ENCODE measurements around the gene TFIP11.

Gene TFIP11

GRCh38 chr22:26476705-26477340 is 35.5 kb downstream of the TFIP11 start:
- DNase-seq: no peak
- H3K36me3 ChIP-seq (ENCODE audit: control insufficient read depth in 4 of 4, insufficient read depth in 4 of 4, low read length in 3 of 4): peaks cover 10 to 52% (median 36%) of the 10 kb centered on the region in 4 experiments
- CTCF ChIA-PET: interaction anchor here (1.2 to 1.6 kb wide), 2 partner anchors 16 to 27 kb away, joined by 3 to 5 read pairs; no protein-coding TSS in a partner anchor
- peak overlapping the region in 1 of 7 experiments; percentile 6 for H3K4me3 ChIP-seq (ENCODE audit: control insufficient read depth in 1 of 7, extremely low read depth in 1 of 7, insufficient read depth in 4 of 7, low read depth in 2 of 7, low read length in 6 of 7)
- WGBS (ENCODE audit: insufficient coverage): 90% methylated on average over 3 of the region's 4 CpGs
- H3K9me3 ChIP-seq (ENCODE audit: control extremely low read depth in 1 of 5, control insufficient read depth in 4 of 5, insufficient read depth in 2 of 5, low read depth in 1 of 5, low read length in 4 of 5): no peaks in the 10 kb centered on the region
- H3K27me3 ChIP-seq (replicated peaks in 2 of 5; ENCODE audit: control insufficient read depth in 4 of 5, insufficient read depth in 5 of 5, low read length in 4 of 5): no peaks in the 10 kb centered on the region
- POLR2A ChIA-PET: no interaction called here
- no peak overlapping the region for H3K27ac ChIP-seq (ENCODE audit: insufficient read depth in 1 of 2, low read depth in 1 of 2, low read length in 2 of 2, poor library complexity in 1 of 2, severe bottlenecking in 2 of 2)
- H3K4me1 ChIP-seq (ENCODE audit: control extremely low read depth in 1 of 4, control insufficient read depth in 4 of 4, insufficient read depth in 4 of 4, low read length in 3 of 4): peaks cover 31 to 58% (median 50%) of the 10 kb centered on the region in 4 experiments

- no peaks in the 10 kb centered on the region for H3K27me3 ChIP-seq (replicated peaks in 2 of 5; ENCODE audit: control insufficient read depth in 4 of 5, insufficient read depth in 5 of 5, low read length in 4 of 5)
- CTCF ChIA-PET: interaction anchor here (1.3 to 2.1 kb wide), 2 partner anchors 9 to 13 kb away, joined by 3 to 7 read pairs; no protein-coding TSS in a partner anchor
- peaks cover 12 to 36% (median 29%) of the 10 kb centered on the region in 4 experiments for H3K4me1 ChIP-seq (ENCODE audit: control extremely low read depth in 1 of 4, control insufficient read depth in 4 of 4, insufficient read depth in 4 of 4, low read length in 3 of 4)
- H3K27ac ChIP-seq (ENCODE audit: insufficient read depth in 1 of 2, low read depth in 1 of 2, low read length in 2 of 2, poor library complexity in 1 of 2, severe bottlenecking in 2 of 2): no peak overlapping the region
- DNase-seq: no peak
- no peak overlapping the region for H3K4me3 ChIP-seq (ENCODE audit: control insufficient read depth in 1 of 7, extremely low read depth in 1 of 7, insufficient read depth in 4 of 7, low read depth in 2 of 7, low read length in 6 of 7)
- H3K9me3 ChIP-seq (ENCODE audit: control extremely low read depth in 1 of 5, control insufficient read depth in 4 of 5, insufficient read depth in 2 of 5, low read depth in 1 of 5, low read length in 4 of 5): no peaks in the 10 kb centered on the region
- POLR2A ChIA-PET: no interaction called here
- peaks cover 19 to 68% (median 52%) of the 10 kb centered on the region in 4 experiments for H3K36me3 ChIP-seq (ENCODE audit: control insufficient read depth in 4 of 4, insufficient read depth in 4 of 4, low read length in 3 of 4)
These were observed 37.6 kb downstream of the TFIP11 start for GRCh38 chr22:26474682-26475081.

- H3K4me3 ChIP-seq (ENCODE audit: control insufficient read depth in 1 of 7, extremely low read depth in 1 of 7, insufficient read depth in 4 of 7, low read depth in 2 of 7, low read length in 6 of 7): no peak overlapping the region
- no peak overlapping the region for H3K27ac ChIP-seq (ENCODE audit: insufficient read depth in 1 of 2, low read depth in 1 of 2, low read length in 2 of 2, poor library complexity in 1 of 2, severe bottlenecking in 2 of 2)
- 100% methylated on average over 2 of the region's 5 CpGs for WGBS (ENCODE audit: insufficient coverage)
- H3K4me1 ChIP-seq (ENCODE audit: control extremely low read depth in 1 of 4, control insufficient read depth in 4 of 4, insufficient read depth in 4 of 4, low read length in 3 of 4): peaks cover 0 to 7% (median 3%) of the 10 kb centered on the region in 4 experiments
- ChIA-PET POLR2A (no interaction called here), CTCF (interaction anchor here (0.6 to 2.1 kb wide), 2 partner anchors 11 to 45 kb away, joined by 3 to 16 read pairs; no protein-coding TSS in a partner anchor)
- no peaks in the 10 kb centered on the region for H3K27me3 ChIP-seq (replicated peaks in 2 of 5; ENCODE audit: control insufficient read depth in 4 of 5, insufficient read depth in 5 of 5, low read length in 4 of 5)
- DNase-seq: no peak
- H3K9me3 ChIP-seq (ENCODE audit: control extremely low read depth in 1 of 5, control insufficient read depth in 4 of 5, insufficient read depth in 2 of 5, low read depth in 1 of 5, low read length in 4 of 5): no peaks in the 10 kb centered on the region
- H3K36me3 ChIP-seq (ENCODE audit: control insufficient read depth in 4 of 4, insufficient read depth in 4 of 4, low read length in 3 of 4): peaks cover 26 to 86% (median 69%) of the 10 kb centered on the region in 4 experiments
These were observed 40.8 kb downstream of the TFIP11 start for GRCh38 chr22:26471522-26471921.

- Histone ChIP-seq H3K9me3 (ENCODE audit: control extremely low read depth in 1 of 5, control insufficient read depth in 4 of 5, insufficient read depth in 2 of 5, low read depth in 1 of 5, low read length in 4 of 5) (no peaks in the 10 kb centered on the region), H3K27me3 (replicated peaks in 2 of 5; ENCODE audit: control insufficient read depth in 4 of 5, insufficient read depth in 5 of 5, low read length in 4 of 5) (no peaks in the 10 kb centered on the region), H3K27ac (ENCODE audit: insufficient read depth in 1 of 2, low read depth in 1 of 2, low read length in 2 of 2, poor library complexity in 1 of 2, severe bottlenecking in 2 of 2) (no peak overlapping the region), H3K36me3 (ENCODE audit: control insufficient read depth in 4 of 4, insufficient read depth in 4 of 4, low read length in 3 of 4) (peaks cover 26 to 89% (median 71%) of the 10 kb centered on the region in 4 experiments), H3K4me3 (ENCODE audit: control insufficient read depth in 1 of 7, extremely low read depth in 1 of 7, insufficient read depth in 4 of 7, low read depth in 2 of 7, low read length in 6 of 7) (no peak overlapping the region), H3K4me1 (ENCODE audit: control extremely low read depth in 1 of 4, control insufficient read depth in 4 of 4, insufficient read depth in 4 of 4, low read length in 3 of 4) (peaks cover 0 to 6% (median 1%) of the 10 kb centered on the region in 4 experiments)
- DNase-seq: no peak
- 100% methylated on average over 1 of the region's 2 CpGs for WGBS (ENCODE audit: insufficient coverage)
- ChIA-PET POLR2A (no interaction called here), CTCF (interaction anchor here (1.8 to 2.1 kb wide), 2 partner anchors 10 to 74 kb away, joined by 6 to 16 read pairs; no protein-coding TSS in a partner anchor)
These were observed 41.5 kb downstream of the TFIP11 start for GRCh38 chr22:26470807-26471206.

GRCh38 chr22:26466196-26466595 is 46.1 kb downstream of the TFIP11 start:
- Histone ChIP-seq H3K4me3 (ENCODE audit: control insufficient read depth in 1 of 7, extremely low read depth in 1 of 7, insufficient read depth in 4 of 7, low read depth in 2 of 7, low read length in 6 of 7) (no peak overlapping the region), H3K27ac (ENCODE audit: insufficient read depth in 1 of 2, low read depth in 1 of 2, low read length in 2 of 2, poor library complexity in 1 of 2, severe bottlenecking in 2 of 2) (no peak overlapping the region), H3K9me3 (ENCODE audit: control extremely low read depth in 1 of 5, control insufficient read depth in 4 of 5, insufficient read depth in 2 of 5, low read depth in 1 of 5, low read length in 4 of 5) (no peaks in the 10 kb centered on the region), H3K27me3 (replicated peaks in 2 of 5; ENCODE audit: control insufficient read depth in 4 of 5, insufficient read depth in 5 of 5, low read length in 4 of 5) (no peaks in the 10 kb centered on the region), H3K36me3 (ENCODE audit: control insufficient read depth in 4 of 4, insufficient read depth in 4 of 4, low read length in 3 of 4) (peaks cover 21 to 93% (median 80%) of the 10 kb centered on the region in 4 experiments), H3K4me1 (ENCODE audit: control extremely low read depth in 1 of 4, control insufficient read depth in 4 of 4, insufficient read depth in 4 of 4, low read length in 3 of 4) (no peaks in the 10 kb centered on the region)
- WGBS (ENCODE audit: insufficient coverage): 98% methylated on average over 5 of the region's 5 CpGs
- ChIA-PET CTCF (interaction anchor here (0.9 to 7.3 kb wide), 7 partner anchors 8 to 101 kb away, joined by 3 to 94 read pairs (median 3); no protein-coding TSS in a partner anchor), POLR2A (no interaction called here)
- no peak for DNase-seq

- H3K4me1 ChIP-seq (ENCODE audit: control extremely low read depth in 1 of 4, control insufficient read depth in 4 of 4, insufficient read depth in 4 of 4, low read length in 3 of 4): no peaks in the 10 kb centered on the region
- H3K9me3 ChIP-seq (ENCODE audit: control extremely low read depth in 1 of 5, control insufficient read depth in 4 of 5, insufficient read depth in 2 of 5, low read depth in 1 of 5, low read length in 4 of 5): no peaks in the 10 kb centered on the region
- WGBS (ENCODE audit: insufficient coverage): 100% methylated on average over 7 of the region's 7 CpGs
- CTCF ChIA-PET: interaction anchor here (2.4 to 7.3 kb wide), 4 partner anchors 11 to 98 kb away, joined by 10 to 94 read pairs (median 64); no protein-coding TSS in a partner anchor
- H3K4me3 ChIP-seq (ENCODE audit: control insufficient read depth in 1 of 7, extremely low read depth in 1 of 7, insufficient read depth in 4 of 7, low read depth in 2 of 7, low read length in 6 of 7): no peak overlapping the region
- POLR2A ChIA-PET: no interaction called here
- DNase-seq: no peak
- peaks cover 23 to 92% (median 79%) of the 10 kb centered on the region in 4 experiments for H3K36me3 ChIP-seq (ENCODE audit: control insufficient read depth in 4 of 4, insufficient read depth in 4 of 4, low read length in 3 of 4)
- no peak overlapping the region for H3K27ac ChIP-seq (ENCODE audit: insufficient read depth in 1 of 2, low read depth in 1 of 2, low read length in 2 of 2, poor library complexity in 1 of 2, severe bottlenecking in 2 of 2)
- H3K27me3 ChIP-seq (replicated peaks in 2 of 5; ENCODE audit: control insufficient read depth in 4 of 5, insufficient read depth in 5 of 5, low read length in 4 of 5): no peaks in the 10 kb centered on the region
These were observed 48.0 kb downstream of the TFIP11 start for GRCh38 chr22:26464312-26464711.

- H3K27ac ChIP-seq (ENCODE audit: insufficient read depth in 1 of 2, low read depth in 1 of 2, low read length in 2 of 2, poor library complexity in 1 of 2, severe bottlenecking in 2 of 2): no peak overlapping the region
- no peaks in the 10 kb centered on the region for H3K27me3 ChIP-seq (replicated peaks in 2 of 5; ENCODE audit: control insufficient read depth in 4 of 5, insufficient read depth in 5 of 5, low read length in 4 of 5)
- no peak overlapping the region for H3K4me3 ChIP-seq (ENCODE audit: control insufficient read depth in 1 of 7, extremely low read depth in 1 of 7, insufficient read depth in 4 of 7, low read depth in 2 of 7, low read length in 6 of 7)
- H3K36me3 ChIP-seq (ENCODE audit: control insufficient read depth in 4 of 4, insufficient read depth in 4 of 4, low read length in 3 of 4): peaks cover 21 to 91% (median 80%) of the 10 kb centered on the region in 4 experiments
- H3K9me3 ChIP-seq (ENCODE audit: control extremely low read depth in 1 of 5, control insufficient read depth in 4 of 5, insufficient read depth in 2 of 5, low read depth in 1 of 5, low read length in 4 of 5): no peaks in the 10 kb centered on the region
- H3K4me1 ChIP-seq (ENCODE audit: control extremely low read depth in 1 of 4, control insufficient read depth in 4 of 4, insufficient read depth in 4 of 4, low read length in 3 of 4): no peaks in the 10 kb centered on the region
- WGBS (ENCODE audit: insufficient coverage): 94% methylated on average over 9 of the region's 9 CpGs
- ChIA-PET POLR2A (no interaction called here), CTCF (interaction anchor here (1.3 to 7.3 kb wide), 7 partner anchors 10 to 98 kb away, joined by 3 to 94 read pairs (median 27); no protein-coding TSS in a partner anchor)
- DNase-seq: no peak
These were observed 48.6 kb downstream of the TFIP11 start for GRCh38 chr22:26463688-26464087.

All from common myeloid progenitor, CD34-positive (primary cell).